ENCODE results near the gene PRLR. TPM values are rescaled to one million over a fixed set of nuclear protein-coding genes. Genes with fewer than 3 reads are reported as not detected.

PRLR gene
- total and polyA plus RNA-seq, 10 of the 15 experiments (the other 5 are each of a cell fraction or from before 2014, with no cell fraction given), result 0.03 to 8.1 (median 0.20) TPM

- TF ChIP-seq NKRF (conservative IDR thresholded peaks at IDR 0.05) (no peak), IKZF2 (IDR thresholded peaks at IDR 0.05) (peak; percentile 44 to 62; a peak in 3 of 4 replicates), ZZZ3 (IDR thresholded peaks at IDR 0.05; ENCODE audit: control insufficient read depth, insufficient read length, low read depth) (no peak)
These were observed 164.0 kb downstream of the PRLR start (continued) for GRCh38 chr5:35066260-35066795.

DNA sequence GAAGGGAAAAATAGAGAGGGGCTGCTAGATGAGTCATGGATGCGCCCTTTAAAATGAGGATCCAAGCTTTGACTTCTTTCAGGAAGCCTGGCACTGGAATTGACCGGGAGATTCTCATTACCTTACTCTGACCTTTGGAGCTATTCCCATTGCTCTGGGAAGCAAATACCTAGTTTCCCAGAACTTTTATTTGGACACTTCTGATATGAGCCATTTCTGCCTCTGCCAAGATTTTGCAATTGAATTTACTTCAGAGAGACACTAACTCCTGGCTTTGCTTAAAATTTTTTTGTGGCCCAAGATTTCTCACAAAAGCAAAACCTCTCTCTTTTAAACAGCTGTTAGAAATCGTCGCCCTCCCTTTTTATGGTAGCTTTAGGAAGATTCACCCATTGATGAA, 166.9 kb downstream of the PRLR start:
- Histone ChIP-seq H3K4me2 (ENCODE audit: control insufficient read depth, insufficient read depth) (no peak overlapping the region), H3K4me1 (ENCODE audit: control insufficient read depth, insufficient read depth, low read length) (no peaks in the 10 kb centered on the region), H3K79me2 (ENCODE audit: control insufficient read depth, insufficient read depth, low read length) (no peaks in the 10 kb centered on the region), H3K9me3 (replicated peaks; ENCODE audit: control insufficient read depth, insufficient read depth, low read length) (no peaks in the 10 kb centered on the region), H3K27ac (ENCODE audit: control insufficient read depth, insufficient read depth) (no peak overlapping the region), H4K20me1 (ENCODE audit: control insufficient read depth, insufficient read depth) (no peaks in the 10 kb centered on the region), H3K4me3 (no peak overlapping the region), H3K27me3 (replicated peaks in 1 of 2; ENCODE audit: control insufficient read depth in 2 of 2, insufficient read depth in 2 of 2, low read length in 1 of 2) (no peaks in the 10 kb centered on the region), H2AFZ (ENCODE audit: control insufficient read depth, low read depth, low read length) (no peak overlapping the region), H3K36me3 (ENCODE audit: control insufficient read depth in 2 of 2, insufficient read depth in 2 of 2, low read length in 1 of 2) (peaks cover 0 to 2% of the 10 kb centered on the region in 2 experiments; a peak in 1 of 4 replicates), H3K9ac (ENCODE audit: control insufficient read depth, insufficient read depth, low read length) (no peak overlapping the region)
- TF ChIP-seq HDAC6 (IDR thresholded peaks at IDR 0.05; ENCODE audit: unreplicated experiment) (no peak), RAD21 (IDR thresholded peaks at IDR 0.05; ENCODE audit: insufficient read depth, low read depth, low read length) (no peak), SP1 (IDR thresholded peaks at IDR 0.05; ENCODE audit: low read depth, low read length) (no peak)
- in situ Hi-C loops (cut with MboI) (no loop called here), intact Hi-C loops (cut with micrococcal nuclease; ENCODE audit: unreplicated experiment) (no loop called here)
- ChIA-PET RAD21 (ENCODE audit: unreplicated experiment) (interaction anchor here (0.9 to 2.6 kb wide), 2 partner anchors 32 to 121 kb away, joined by 3 to 5 read pairs; no protein-coding TSS in a partner anchor), SMC1A (ENCODE audit: uncharacterized antibody, unreplicated experiment) (interaction anchor here (0.9 to 1.1 kb wide), 2 partner anchors 26 to 370 kb away, joined by 3 read pairs; no protein-coding TSS in a partner anchor), CTCF (no interaction called here), POLR2A (interaction anchor here (0.6 kb wide), 1 partner anchor 144 kb away, joined by 3 read pairs; no protein-coding TSS in a partner anchor)
- DNase-seq (ENCODE audit: low read depth, low spot score), result no peak
- no TSS peak for BruUV-seq (replicated peaks)
- FAIRE-seq, result no peak
- ATAC-seq, result no peak
- WGBS (ENCODE audit: insufficient coverage, insufficient replicate concordance, low lambda C conversion rate, missing lambda C conversion rate), result 49% methylated on average over 4 of the region's 4 CpGs
